ENCODE data around the gene LTBP1.

LTBP1 gene

DNA sequence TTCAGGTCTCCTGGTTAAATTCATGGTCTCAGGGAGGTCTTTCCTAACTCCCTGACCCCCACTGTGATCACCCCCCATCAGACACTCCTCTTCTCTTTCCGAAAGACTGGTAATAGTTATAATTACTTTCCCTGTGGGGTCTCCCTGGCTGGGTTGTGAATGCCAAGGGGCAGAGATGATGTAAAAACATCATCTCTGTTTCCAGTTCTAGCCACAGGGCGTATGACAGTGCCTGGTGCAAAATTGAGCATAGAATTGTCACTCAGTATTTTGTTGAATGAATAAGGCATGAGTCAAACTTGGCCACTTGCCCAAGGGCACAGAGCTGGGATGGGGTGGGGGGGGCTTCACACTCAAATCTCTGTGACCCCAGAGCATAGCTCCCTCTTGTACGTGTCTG is 65.2 kb downstream of the LTBP1 start:
- no peak for DNase-seq (ENCODE audit: low read depth in 2 of 2)

- no peak for DNase-seq (ENCODE audit: low read depth in 2 of 2)
These were observed 66.9 kb downstream of the LTBP1 start for GRCh38 chr2:33013684-33014110.

DNA sequence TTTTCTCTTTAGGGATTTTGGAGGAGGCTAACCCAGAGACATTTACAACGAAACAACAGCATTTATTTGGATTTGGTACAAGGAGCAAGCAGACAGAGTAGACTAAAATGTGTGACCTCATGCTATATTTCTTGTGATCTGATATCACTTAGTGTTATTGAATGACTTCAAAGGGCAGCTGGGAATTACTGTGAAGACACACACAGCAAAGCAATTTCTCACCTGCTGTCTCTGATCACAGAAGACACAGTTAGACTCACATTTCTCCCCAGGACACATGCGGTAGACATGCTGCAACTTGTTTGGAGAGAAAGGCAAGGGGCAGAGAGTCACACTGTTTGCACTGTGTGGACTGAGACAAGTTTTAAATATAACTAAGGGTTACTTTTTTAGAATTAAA is 67.5 kb downstream of the LTBP1 start:
- DNase-seq (ENCODE audit: low read depth in 2 of 2): no peak

- DNase-seq (ENCODE audit: low read depth in 2 of 2): no peak
These were observed 68.8 kb downstream of the LTBP1 start for GRCh38 chr2:33015421-33016142.

- no peak for DNase-seq (ENCODE audit: low read depth in 2 of 2)
These were observed 71.5 kb downstream of the LTBP1 start for GRCh38 chr2:33018271-33018670.

DNA sequence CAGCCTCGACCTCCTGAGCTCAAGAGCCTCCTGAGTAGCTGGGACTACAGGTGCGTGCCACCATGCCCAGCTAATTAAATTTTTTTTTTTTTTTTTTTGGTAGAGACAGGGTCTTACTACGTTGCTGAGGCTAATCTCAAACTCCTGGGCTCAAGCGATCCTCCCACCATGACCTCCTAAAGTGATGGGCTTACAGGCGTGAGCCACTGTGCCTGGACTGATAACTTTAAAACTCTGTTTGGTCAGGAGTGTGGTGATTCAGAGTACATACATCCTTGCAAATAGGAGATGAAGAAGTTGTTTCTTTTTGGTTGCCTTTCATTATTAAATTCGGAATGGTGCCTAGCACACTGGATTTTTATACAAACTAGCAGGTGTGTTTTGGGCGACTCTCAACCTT is 73.0 kb downstream of the LTBP1 start:
- DNase-seq (ENCODE audit: low read depth in 2 of 2): no peak

DNA sequence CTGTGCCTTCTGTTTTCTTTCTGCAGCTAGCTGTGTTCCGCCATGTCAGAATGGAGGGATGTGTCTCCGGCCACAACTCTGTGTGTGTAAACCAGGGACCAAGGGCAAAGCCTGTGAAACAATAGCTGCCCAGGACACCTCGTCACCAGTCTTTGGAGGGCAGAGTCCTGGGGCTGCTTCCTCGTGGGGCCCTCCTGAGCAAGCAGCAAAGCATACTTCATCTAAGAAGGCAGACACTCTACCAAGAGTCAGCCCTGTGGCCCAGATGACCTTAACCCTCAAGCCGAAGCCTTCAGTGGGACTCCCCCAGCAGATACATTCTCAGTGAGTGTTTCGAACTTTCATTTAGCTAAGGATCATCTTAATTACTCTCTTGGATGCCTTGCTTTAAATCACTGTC is 74.1 kb downstream of the LTBP1 start:
- no peak for DNase-seq (ENCODE audit: low read depth in 2 of 2)

GRCh38 chr2:33021542-33022227 is 74.9 kb downstream of the LTBP1 start:
- DNase-seq (ENCODE audit: low read depth in 2 of 2): no peak

DNA sequence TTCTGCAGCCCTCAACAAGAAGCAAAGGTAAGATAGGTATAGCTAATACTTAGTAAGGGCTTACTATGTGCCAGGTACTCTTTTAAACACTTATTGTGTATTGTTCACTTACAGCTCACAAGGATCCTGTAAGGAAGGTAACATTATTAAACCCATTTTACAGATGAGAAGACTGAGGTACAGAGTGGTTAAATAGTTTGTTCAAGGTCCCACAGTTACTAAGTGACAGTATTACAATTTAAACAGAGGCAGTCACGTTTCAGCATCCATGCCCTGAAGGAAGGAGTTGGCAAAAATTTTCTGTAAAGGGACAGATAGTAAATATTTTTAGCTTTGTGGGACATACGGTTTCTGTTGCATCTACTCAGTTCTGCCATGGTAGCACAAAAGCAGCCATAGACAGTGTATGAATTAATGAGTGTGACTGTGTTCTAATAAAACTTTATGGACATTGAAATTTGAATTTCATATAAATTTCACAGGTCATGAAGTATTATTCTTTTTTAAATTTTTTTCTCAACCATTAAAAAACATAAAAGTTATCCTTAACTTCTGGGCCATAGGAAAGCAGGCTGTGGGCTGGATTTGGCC is 75.7 kb downstream of the LTBP1 start:
- no peak for DNase-seq (ENCODE audit: low read depth in 2 of 2)

DNA sequence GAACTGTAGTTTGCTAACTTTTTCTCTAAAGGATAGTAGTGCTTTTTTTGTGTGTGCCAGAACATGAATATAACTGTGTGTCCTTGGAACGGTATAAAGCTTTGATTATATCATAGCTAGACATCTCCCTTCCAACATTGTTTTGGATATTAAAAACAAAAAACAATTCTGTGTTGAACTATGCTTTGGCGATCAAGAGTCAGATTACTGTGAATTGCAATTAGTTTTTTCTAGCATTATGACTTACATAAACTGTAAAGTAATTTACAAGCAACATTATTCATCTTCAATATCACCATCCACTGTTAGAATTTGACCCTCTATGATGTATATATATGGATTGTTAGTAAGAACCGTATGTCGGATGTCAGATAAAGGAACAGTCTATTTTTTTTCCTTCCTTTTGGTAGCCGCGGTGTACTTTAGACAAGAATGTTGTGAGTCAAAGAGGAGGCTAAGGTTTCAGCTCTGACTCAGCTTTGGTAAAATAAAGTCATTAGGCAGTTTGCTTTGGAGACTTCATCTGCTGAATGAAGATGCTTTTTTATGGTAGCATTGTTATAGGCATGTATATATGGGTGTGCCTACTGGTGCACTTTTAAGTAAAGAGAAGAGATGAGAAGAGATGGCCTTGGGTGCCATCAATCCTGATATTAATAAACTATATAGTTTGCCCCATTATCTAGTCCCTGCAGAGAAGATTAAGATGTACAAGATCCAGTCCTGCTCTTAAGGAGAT is 76.4 kb downstream of the LTBP1 start:
- DNase-seq (ENCODE audit: low read depth in 2 of 2): no peak

- DNase-seq (ENCODE audit: low read depth in 2 of 2): no peak
These were observed 77.2 kb downstream of the LTBP1 start for GRCh38 chr2:33023728-33024500.

DNA sequence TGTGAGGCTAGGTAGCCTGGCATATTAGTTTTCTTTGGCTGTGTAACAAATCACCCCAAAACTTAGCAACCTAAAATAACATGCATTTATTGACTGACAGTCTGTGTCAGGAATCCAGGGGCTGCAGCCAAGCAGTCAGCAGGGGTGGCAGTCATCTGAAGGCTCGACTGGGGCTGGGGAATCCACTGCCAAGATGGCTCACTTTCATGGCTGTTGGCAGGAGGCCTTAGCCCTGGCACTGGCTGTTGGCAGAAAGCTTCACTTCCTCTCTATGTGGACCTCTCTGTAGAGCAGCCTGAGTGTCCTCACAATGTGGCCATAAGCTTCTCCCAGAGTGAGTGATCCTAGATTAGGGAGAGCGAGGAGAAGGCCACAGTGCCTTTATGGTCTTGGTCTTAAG is 78.0 kb downstream of the LTBP1 start:
- no peak for DNase-seq (ENCODE audit: low read depth in 2 of 2)

DNA sequence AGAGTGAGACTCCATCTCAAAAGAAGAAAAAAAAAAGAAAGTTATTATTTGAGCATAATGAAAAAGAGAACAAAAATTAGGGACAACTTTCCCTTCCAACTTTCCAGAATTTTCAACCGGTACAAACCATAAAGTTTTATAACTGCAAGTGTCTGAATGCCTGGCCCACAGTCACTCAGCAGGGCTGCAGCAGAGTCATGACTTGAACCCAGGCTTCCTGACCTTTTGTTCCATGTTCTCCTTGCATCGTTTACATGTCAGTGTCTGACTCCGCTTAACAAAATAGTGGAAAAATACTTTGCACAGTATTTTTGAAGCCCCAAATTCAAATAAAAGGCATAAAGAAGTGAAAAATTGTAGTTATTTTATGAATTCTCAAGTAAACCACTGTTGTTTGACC is 82.7 kb downstream of the LTBP1 start:
- DNase-seq (ENCODE audit: low read depth in 2 of 2): no peak

- no peak for DNase-seq (ENCODE audit: low read depth in 2 of 2)
These were observed 83.2 kb downstream of the LTBP1 start for GRCh38 chr2:33029926-33030325.

GRCh38 chr2:33030326-33030725 is 83.6 kb downstream of the LTBP1 start:
- DNase-seq (ENCODE audit: low read depth in 2 of 2): no peak

- no peak for DNase-seq (ENCODE audit: low read depth in 2 of 2)
These were observed 85.5 kb downstream of the LTBP1 start for GRCh38 chr2:33032245-33032644.

- DNase-seq (ENCODE audit: low read depth in 2 of 2): no peak
These were observed 86.9 kb downstream of the LTBP1 start for GRCh38 chr2:33033606-33034081.

- DNase-seq (ENCODE audit: low read depth in 2 of 2): no peak
These were observed 88.0 kb downstream of the LTBP1 start for GRCh38 chr2:33034784-33035183.

GRCh38 chr2:33038230-33038629 is 91.5 kb downstream of the LTBP1 start:
- no peak for DNase-seq (ENCODE audit: low read depth in 2 of 2)

GRCh38 chr2:33038799-33039198 is 92.0 kb downstream of the LTBP1 start:
- no peak for DNase-seq (ENCODE audit: low read depth in 2 of 2)

DNA sequence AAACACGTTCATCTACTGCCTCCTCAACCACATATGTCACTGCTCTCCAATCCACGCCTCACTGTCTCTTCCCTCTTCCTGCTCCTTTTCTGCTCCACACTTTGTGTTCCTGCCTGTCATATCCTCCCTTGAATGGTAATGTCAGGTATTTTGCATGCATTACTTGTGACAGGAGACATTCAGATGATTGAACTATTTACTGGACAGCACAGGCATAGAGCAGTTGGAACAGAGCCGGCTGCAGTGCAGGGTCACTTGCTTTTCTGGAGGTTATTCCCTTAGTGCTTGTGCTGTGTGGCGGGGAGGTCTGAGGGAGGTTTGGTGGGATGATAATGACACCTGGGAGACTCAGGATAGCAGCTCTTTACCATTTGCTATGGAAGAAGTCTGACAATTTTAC is 93.8 kb downstream of the LTBP1 start:
- DNase-seq (ENCODE audit: low read depth in 2 of 2): no peak

- DNase-seq (ENCODE audit: low read depth in 2 of 2): no peak
These were observed 95.5 kb downstream of the LTBP1 start for GRCh38 chr2:33042265-33042664.

All from stimulated activated CD4-positive, alpha-beta T cell treated with anti-CD3 and anti-CD28 coated beads, Interleukin-4, amount 100 ng/mL, for 48 hours (primary cell).